ENCODE measurements around the gene EID3. TPM values are rescaled to one million over a fixed set of nuclear protein-coding genes. Genes with fewer than 3 reads are reported as not detected.
A peak's percentile ranks its signal among the peaks of the same experiment; 100 is the strongest.
"Not testable (repeated sequence)": the region's sequence is repeated elsewhere in the genome, so short reads cannot be mapped to it uniquely, and the experiment has no call there.

Gene EID3
- total RNA-seq (2014; rRNA removed; shearing (Covaris generic)) = 2.1 and 3.0 TPM in 2 replicates
- 0.06 TPM in 1 of 2 replicates, not detected in the other for polyA plus RNA-seq (2015; cell fraction: cytosol; rRNA removed)
- polyA plus RNA-seq (2015; cell fraction: nucleus; rRNA removed) = 4.0 and 4.2 TPM in 2 replicates

GRCh38 chr12:104303538-104304151, at the start of gene EID3:
Gene EID3 (plus strand): TSS chr12:104303739. CDS start chr12:104303935, 196 bp downstream.
- DNase-seq (ENCODE audit: low read depth, low spot score) = no peak
- in situ Hi-C loops (cut with HindIII; ENCODE audit: low pct_unique_long_range_greater_than_20kb, low sequenced_read_pairs) = no loop called here

GRCh38 chr12:104257913-104258472, 45.5 kb upstream of the EID3 start:
- DNase-seq (ENCODE audit: low read depth, low spot score) = no peak
- in situ Hi-C loops (cut with HindIII; ENCODE audit: low pct_unique_long_range_greater_than_20kb, low sequenced_read_pairs) = no loop called here

GRCh38 chr12:104258476-104259067, 45.0 kb upstream of the EID3 start:
- DNase-seq (ENCODE audit: low read depth, low spot score) = no peak

GRCh38 chr12:104263026-104263425, 40.5 kb upstream of the EID3 start:
- in situ Hi-C loops (cut with HindIII; ENCODE audit: low pct_unique_long_range_greater_than_20kb, low sequenced_read_pairs) = no loop called here
- no peak for DNase-seq (ENCODE audit: low read depth, low spot score)

More at GRCh38 chr12:104258476-104259067, 45.0 kb upstream of the EID3 start:
- in situ Hi-C loops (cut with HindIII; ENCODE audit: low pct_unique_long_range_greater_than_20kb, low sequenced_read_pairs) = no loop called here

- DNase-seq (ENCODE audit: low read depth, low spot score) = no peak
Observed at GRCh38 chr12:104263580-104264358, 39.8 kb upstream of the EID3 start.

GRCh38 chr12:104265436-104265835, 38.1 kb upstream of the EID3 start:
- DNase-seq (ENCODE audit: low read depth, low spot score); in situ Hi-C loops (cut with HindIII; ENCODE audit: low pct_unique_long_range_greater_than_20kb, low sequenced_read_pairs): not testable (repeated sequence)

More at GRCh38 chr12:104263580-104264358, 39.8 kb upstream of the EID3 start:
- in situ Hi-C loops (cut with HindIII; ENCODE audit: low pct_unique_long_range_greater_than_20kb, low sequenced_read_pairs) = no loop called here

- in situ Hi-C loops (cut with HindIII; ENCODE audit: low pct_unique_long_range_greater_than_20kb, low sequenced_read_pairs) = no loop called here
- DNase-seq (ENCODE audit: low read depth, low spot score) = peak; percentile 59
Observed at GRCh38 chr12:104272938-104273337, 30.6 kb upstream of the EID3 start.

- DNase-seq (ENCODE audit: low read depth, low spot score) = no peak
- in situ Hi-C loops (cut with HindIII; ENCODE audit: low pct_unique_long_range_greater_than_20kb, low sequenced_read_pairs) = no loop called here
Observed at GRCh38 chr12:104273503-104273902, 30.0 kb upstream of the EID3 start.

GRCh38 chr12:104274811-104275210, 28.7 kb upstream of the EID3 start:
- in situ Hi-C loops (cut with HindIII; ENCODE audit: low pct_unique_long_range_greater_than_20kb, low sequenced_read_pairs) = no loop called here

GRCh38 chr12:104275689-104276088, 27.9 kb upstream of the EID3 start:
- in situ Hi-C loops (cut with HindIII; ENCODE audit: low pct_unique_long_range_greater_than_20kb, low sequenced_read_pairs) = no loop called here
- DNase-seq (ENCODE audit: low read depth, low spot score) = no peak

More at GRCh38 chr12:104274811-104275210, 28.7 kb upstream of the EID3 start:
- no peak for DNase-seq (ENCODE audit: low read depth, low spot score)

GRCh38 chr12:104276273-104277131, 27.0 kb upstream of the EID3 start:
- in situ Hi-C loops (cut with HindIII; ENCODE audit: low pct_unique_long_range_greater_than_20kb, low sequenced_read_pairs) = no loop called here
- no peak for DNase-seq (ENCODE audit: low read depth, low spot score)

- in situ Hi-C loops (cut with HindIII; ENCODE audit: low pct_unique_long_range_greater_than_20kb, low sequenced_read_pairs) = no loop called here
- DNase-seq (ENCODE audit: low read depth, low spot score) = no peak
Observed at GRCh38 chr12:104279164-104279563, 24.4 kb upstream of the EID3 start.

GRCh38 chr12:104280111-104280510, 23.4 kb upstream of the EID3 start:
- no peak for DNase-seq (ENCODE audit: low read depth, low spot score)
- in situ Hi-C loops (cut with HindIII; ENCODE audit: low pct_unique_long_range_greater_than_20kb, low sequenced_read_pairs) = no loop called here

GRCh38 chr12:104280717-104281458, 22.7 kb upstream of the EID3 start:
- in situ Hi-C loops (cut with HindIII; ENCODE audit: low pct_unique_long_range_greater_than_20kb, low sequenced_read_pairs) = no loop called here
- no peak for DNase-seq (ENCODE audit: low read depth, low spot score)

GRCh38 chr12:104281636-104282035, 21.9 kb upstream of the EID3 start:
- in situ Hi-C loops (cut with HindIII; ENCODE audit: low pct_unique_long_range_greater_than_20kb, low sequenced_read_pairs) = no loop called here
- DNase-seq (ENCODE audit: low read depth, low spot score) = no peak

GRCh38 chr12:104282109-104282508, 21.4 kb upstream of the EID3 start:
- in situ Hi-C loops (cut with HindIII; ENCODE audit: low pct_unique_long_range_greater_than_20kb, low sequenced_read_pairs) = no loop called here
- no peak for DNase-seq (ENCODE audit: low read depth, low spot score)

All from SK-MEL-5 (cell line).